ENCODE measurements around the gene C13orf46.

The C13orf46 gene

DNA sequence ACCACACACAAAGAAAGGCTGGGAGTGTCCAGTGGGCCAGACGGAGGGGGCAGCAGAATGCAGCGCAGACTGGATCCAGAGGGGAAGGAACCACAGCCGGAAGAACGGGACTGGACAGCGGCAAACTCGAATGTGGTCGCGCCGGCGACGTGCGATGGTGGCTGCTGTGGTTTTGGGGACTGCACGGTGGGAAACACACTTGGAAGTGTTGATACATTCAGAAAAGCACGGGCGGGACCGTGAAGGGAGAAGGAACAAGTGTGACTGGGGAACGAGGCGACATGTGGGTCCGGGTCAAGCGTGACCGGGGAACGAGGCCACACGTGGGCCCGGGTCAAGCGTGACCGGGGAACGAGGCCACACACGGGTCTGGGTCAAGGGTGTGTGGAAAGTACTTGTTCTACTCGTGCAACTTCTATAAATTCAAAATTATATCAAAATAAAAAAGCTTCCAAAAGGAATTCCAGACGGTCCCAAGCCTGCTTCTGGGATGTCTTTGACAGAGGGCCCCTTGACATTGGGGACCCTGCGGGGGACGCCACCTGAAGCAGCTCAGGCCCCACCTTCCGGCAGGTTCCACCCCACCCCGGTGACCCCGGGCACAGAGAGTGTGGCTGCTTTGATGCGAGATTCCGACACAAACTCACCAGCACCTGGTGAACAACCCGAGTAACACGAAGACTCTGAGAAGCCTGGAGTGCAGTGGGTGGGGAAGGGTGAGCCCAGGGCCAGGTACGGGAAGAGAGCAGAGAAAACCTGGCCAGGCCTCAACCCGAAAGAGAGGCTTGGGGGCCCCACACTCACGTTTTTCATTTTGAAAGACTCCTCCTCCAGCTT is 25.1 kb upstream of the C13orf46 start:
- TF ChIP-seq ARNT (IDR thresholded peaks at IDR 0.05), result no peak
- no peak for TF ChIP-seq NFRKB (IDR thresholded peaks at IDR 0.05)
- TF ChIP-seq ELF4 (IDR thresholded peaks at IDR 0.05), result no peak
- TF ChIP-seq LEF1 (IDR thresholded peaks at IDR 0.05; ENCODE audit: borderline replicate concordance), result no peak
- no peak for TF ChIP-seq HDGF (IDR thresholded peaks at IDR 0.05; ENCODE audit: borderline replicate concordance)
- TF ChIP-seq FOXM1 (IDR thresholded peaks at IDR 0.05; ENCODE audit: borderline replicate concordance), result no peak
- TF ChIP-seq TARDBP (IDR thresholded peaks at IDR 0.05), result no peak
- TF ChIP-seq CTBP1 (IDR thresholded peaks at IDR 0.05; ENCODE audit: borderline replicate concordance), result no peak
- no peak for TF ChIP-seq FOXK2 (IDR thresholded peaks at IDR 0.05)
- TF ChIP-seq, protein P1, sequence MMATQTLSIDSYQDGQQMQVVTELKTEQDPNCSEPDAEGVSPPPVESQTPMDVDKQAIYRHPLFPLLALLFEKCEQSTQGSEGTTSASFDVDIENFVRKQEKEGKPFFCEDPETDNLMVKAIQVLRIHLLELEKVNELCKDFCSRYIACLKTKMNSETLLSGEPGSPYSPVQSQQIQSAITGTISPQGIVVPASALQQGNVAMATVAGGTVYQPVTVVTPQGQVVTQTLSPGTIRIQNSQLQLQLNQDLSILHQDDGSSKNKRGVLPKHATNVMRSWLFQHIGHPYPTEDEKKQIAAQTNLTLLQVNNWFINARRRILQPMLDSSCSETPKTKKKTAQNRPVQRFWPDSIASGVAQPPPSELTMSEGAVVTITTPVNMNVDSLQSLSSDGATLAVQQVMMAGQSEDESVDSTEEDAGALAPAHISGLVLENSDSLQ (IDR thresholded peaks at IDR 0.05), result no peak
- no peak for TF ChIP-seq ZNF384 (IDR thresholded peaks at IDR 0.05)
- TF ChIP-seq SUZ12 (IDR thresholded peaks at IDR 0.05), result no peak
- TF ChIP-seq SP1 (IDR thresholded peaks at IDR 0.05), result no peak
- ChIA-PET POLR2A (no interaction called here), CTCF (no interaction called here)
- DNase-seq (ENCODE audit: extremely low spot score), result no peak

DNA sequence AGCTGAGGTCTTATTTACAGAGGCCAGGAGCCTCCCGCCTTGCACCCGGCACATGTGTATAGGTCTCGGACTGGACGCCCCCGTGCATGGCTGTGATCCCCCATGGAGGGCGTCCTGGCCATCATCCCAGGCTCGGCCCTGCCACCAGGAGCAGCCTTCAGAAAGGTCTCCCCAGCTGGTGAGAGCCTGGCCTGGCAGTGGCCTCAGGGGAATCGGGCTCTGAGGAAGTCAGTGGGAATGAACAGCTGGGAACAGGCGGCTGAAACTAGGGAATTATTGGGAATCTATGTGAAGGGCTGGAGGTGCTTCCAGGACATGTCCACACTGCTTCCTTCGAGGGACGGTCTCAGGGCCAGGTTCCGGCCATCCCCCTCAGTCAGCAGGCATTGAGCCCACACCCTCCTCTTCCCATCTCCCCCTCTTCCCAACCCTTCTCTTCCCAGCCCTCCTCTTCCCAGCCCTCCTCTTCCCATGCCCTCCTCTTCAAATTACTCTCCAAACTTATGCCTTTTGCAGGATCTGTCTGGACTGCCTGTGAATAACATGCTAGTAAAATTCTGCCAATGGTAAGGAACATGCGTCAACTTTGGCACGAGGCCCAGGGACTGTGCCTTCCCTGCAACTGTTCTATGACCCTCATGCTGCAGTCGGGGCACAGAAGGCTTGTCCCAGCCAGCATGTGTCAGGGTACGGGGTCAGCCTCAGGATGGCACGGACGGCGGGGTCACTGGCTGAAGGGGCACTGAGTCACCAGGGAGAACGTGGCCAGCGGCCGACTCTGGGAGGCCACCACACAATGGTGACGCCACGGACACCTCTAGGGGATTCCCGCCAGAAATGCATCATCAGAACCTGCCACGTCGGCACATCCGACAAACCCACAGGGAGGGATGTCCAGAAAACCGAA is 24.2 kb upstream of the C13orf46 start:
- DNase-seq (ENCODE audit: extremely low spot score), result no peak
- CTCF ChIA-PET, result no interaction called here
- POLR2A ChIA-PET, result no interaction called here
- TF ChIP-seq, protein P1 (IDR thresholded peaks at IDR 0.05), result no peak
- TF ChIP-seq ELF4 (IDR thresholded peaks at IDR 0.05), result no peak
- no peak for TF ChIP-seq ARNT (IDR thresholded peaks at IDR 0.05)
- TF ChIP-seq FOXM1 (IDR thresholded peaks at IDR 0.05; ENCODE audit: borderline replicate concordance), result no peak
- no peak for TF ChIP-seq SUZ12 (IDR thresholded peaks at IDR 0.05)
- no peak for TF ChIP-seq BHLHE40 (IDR thresholded peaks at IDR 0.05; ENCODE audit: borderline replicate concordance)
- no peak for TF ChIP-seq FOXA1 (IDR thresholded peaks at IDR 0.05)
- TF ChIP-seq ZNF384 (IDR thresholded peaks at IDR 0.05), result no peak
- TF ChIP-seq TARDBP (IDR thresholded peaks at IDR 0.05), result no peak
- TF ChIP-seq HDGF (IDR thresholded peaks at IDR 0.05; ENCODE audit: borderline replicate concordance), result no peak
- TF ChIP-seq CTBP1 (IDR thresholded peaks at IDR 0.05; ENCODE audit: borderline replicate concordance), result no peak
- TF ChIP-seq L3MBTL2 (conservative IDR thresholded peaks at IDR 0.05), result no peak
- no peak for TF ChIP-seq NFRKB (IDR thresholded peaks at IDR 0.05)
- no peak for TF ChIP-seq FOXK2 (IDR thresholded peaks at IDR 0.05)

DNA sequence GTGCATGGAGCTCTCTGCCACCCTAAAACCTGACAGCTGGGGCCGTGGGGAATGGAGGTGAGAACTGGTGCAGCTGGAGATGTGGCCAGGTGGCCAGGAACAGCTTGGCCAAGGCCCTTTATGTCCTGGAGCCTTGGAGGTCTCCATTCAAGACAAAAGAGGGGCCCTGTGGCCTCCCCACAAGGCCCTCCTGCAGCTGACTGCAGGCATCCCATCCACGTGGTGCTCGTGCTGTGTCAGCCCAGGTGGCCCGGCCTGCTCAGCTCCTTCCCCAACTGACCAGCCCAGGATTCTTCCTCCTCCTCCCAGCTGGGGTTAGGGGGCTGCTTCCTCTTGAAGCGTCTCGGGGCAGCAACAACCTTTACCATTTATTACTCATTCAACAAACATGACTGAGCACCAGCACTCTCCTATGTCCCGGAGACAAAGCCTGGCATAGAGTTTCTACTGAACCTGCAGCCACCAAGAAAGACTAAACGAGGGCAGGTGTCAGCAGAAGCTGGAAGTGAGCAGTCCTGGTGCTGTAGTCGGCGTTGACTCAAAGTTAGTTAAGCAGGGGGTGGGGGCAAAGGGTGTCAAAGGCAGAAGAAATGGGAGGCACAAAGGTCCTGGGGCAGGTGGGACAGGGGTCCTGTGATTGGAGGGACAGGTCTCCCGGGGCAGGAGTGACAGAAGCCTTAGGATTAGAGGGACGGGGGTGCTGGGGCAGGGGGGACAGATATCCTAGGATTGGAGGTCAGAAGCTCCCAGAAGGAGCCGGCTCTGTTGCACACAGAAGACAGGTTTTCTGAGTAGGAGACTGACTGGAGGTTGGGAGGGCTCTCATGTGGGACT is 23.3 kb upstream of the C13orf46 start:
- ChIA-PET POLR2A (no interaction called here), CTCF (no interaction called here)
- no peak for DNase-seq (ENCODE audit: extremely low spot score)
- no peak for TF ChIP-seq FOXM1 (IDR thresholded peaks at IDR 0.05; ENCODE audit: borderline replicate concordance)
- no peak for TF ChIP-seq TARDBP (IDR thresholded peaks at IDR 0.05)
- no peak for TF ChIP-seq L3MBTL2 (conservative IDR thresholded peaks at IDR 0.05)
- TF ChIP-seq SUZ12 (IDR thresholded peaks at IDR 0.05), result no peak
- TF ChIP-seq, protein P1 (IDR thresholded peaks at IDR 0.05), result no peak

DNA sequence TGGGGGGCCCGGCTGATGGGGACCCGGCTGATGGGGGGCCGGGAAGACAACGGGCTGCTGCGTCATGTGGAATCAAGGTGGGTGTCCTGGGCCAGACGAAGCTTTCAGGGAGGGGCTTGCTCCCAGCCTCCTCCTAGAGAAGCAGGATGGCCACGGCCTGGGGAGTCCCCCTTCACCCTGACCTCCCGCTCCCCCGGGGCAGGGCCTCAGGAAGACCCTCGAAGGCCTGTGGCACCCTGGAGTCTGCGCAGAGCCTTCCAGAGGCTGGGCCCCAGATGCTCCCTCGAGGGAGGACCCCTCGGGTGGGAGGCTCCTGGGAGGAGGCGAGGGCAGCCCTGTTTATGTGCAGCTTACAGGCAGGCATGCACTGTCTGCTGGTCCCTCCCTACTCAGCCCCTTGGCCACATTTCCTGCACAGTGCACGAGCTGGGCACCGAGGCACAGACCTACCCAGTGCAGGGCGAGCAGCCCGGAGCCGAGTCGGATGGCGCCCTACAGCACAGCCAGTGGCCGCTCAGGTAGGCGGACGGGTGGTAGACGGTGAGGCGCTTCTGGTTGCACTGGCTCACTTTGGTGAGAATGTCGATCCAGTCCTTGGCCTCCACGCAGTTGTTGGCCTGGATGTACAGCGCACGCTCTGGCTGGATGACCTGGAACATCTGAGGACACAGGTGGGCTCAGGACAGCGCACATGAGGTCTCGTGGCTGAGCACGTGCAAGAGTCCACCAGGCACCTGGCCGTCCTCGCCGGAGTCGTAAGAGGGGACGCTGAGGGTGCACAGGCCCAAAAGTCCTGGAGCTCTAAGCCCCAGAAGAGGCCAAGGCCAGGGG is 22.4 kb upstream of the C13orf46 start:
- CTCF ChIA-PET, result no interaction called here
- no peak for DNase-seq (ENCODE audit: extremely low spot score)
- POLR2A ChIA-PET, result no interaction called here
- TF ChIP-seq NFRKB (IDR thresholded peaks at IDR 0.05) (no peak), FOXM1 (IDR thresholded peaks at IDR 0.05; ENCODE audit: borderline replicate concordance) (no peak), ARNT (IDR thresholded peaks at IDR 0.05) (no peak)

DNA sequence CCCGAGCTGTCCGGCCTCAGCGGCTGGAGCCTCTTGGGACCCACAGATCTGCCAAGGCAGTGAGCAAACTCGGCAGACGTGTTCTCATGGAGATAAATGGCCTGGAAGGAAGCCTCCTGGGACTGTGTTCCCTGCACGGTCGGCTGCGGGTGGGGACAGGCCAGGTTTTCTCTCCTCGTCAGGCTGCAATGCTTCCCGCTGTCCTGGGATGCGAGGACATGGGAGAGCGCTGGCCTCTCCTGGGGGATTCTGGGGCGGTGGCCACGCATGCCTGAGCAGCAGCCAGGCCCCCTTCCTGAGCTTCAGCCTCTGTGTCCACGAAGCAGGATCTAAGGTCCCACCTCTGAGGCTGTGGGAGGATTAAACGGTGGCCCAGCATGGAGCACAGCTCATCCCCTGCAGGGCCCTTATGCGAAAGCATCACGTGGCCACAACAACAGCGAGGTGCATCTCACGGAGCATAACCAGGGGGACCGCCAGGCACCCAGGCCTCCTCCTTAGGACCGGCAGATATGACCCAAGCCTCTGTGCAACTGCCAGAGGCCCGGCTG is 21.2 kb upstream of the C13orf46 start:
- ChIA-PET POLR2A (no interaction called here), CTCF (no interaction called here)
- no peak for TF ChIP-seq CTBP1 (IDR thresholded peaks at IDR 0.05; ENCODE audit: borderline replicate concordance)
- no peak for TF ChIP-seq TARDBP (IDR thresholded peaks at IDR 0.05)

More for the DNA sequence above, 21.2 kb upstream of the C13orf46 start:
- DNase-seq (ENCODE audit: extremely low spot score), result no peak

All from HEK293T (cell line).